ENCODE measurements around the gene OR8D1.
"Not testable (repeated sequence)": the region's sequence is repeated elsewhere in the genome, so short reads cannot be mapped to it uniquely, and the experiment has no call there.

Gene OR8D1

DNA sequence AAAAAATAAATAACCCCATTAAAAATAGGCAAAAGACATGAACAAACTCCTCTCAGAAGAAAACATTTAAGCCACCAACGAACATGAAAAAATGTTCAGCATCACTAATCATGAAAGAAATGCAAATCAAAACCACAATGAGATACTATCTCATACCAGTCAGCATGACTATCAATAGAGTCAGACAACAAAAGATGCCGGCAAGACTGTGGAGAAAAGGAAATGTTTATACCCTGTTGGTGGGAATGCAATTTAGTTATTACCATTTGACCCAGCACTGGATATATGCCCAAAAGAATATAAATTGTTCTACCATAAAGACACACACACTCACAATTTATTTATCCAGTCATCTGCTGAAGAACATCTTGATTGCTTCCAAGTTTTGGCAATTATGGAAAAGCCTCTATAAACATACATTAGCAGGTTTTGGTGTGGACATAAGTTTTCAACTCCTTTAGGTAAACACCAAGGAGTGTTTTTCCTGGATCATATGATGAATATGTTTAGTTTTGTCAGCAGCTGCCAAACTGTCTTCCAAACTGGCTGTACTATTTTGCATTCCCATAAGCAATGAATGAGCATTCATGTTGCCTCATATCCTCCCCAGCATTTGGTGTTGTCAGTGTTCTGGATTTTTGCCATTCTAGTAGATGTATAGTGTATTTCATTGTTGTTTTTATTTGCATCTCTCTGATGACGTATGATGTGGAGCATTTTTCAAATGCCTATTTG, 28.0 kb downstream of the OR8D1 start:
- no peak for DNase-seq (ENCODE audit: low read depth in 2 of 2)

DNA sequence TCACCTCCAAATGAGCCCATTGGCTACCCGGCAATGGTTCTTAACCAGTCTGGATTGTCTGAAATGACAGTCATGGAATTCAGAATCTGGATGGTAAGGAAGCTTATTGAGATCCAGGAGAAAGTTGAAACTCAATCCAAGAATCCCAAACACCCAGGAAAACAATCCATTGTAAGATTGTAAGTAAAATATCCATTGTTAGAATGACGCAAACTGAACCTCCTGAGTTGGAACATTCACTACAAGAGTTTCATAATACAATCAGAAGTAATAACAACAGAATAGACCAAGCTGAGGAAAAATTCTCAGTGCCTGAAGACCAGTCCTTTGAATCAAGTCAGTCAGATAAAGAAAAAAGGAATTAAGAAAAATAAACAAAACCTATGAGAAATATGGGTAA, 35.5 kb downstream of the OR8D1 start:
- DNase-seq (ENCODE audit: low read depth in 2 of 2) = no peak

DNA sequence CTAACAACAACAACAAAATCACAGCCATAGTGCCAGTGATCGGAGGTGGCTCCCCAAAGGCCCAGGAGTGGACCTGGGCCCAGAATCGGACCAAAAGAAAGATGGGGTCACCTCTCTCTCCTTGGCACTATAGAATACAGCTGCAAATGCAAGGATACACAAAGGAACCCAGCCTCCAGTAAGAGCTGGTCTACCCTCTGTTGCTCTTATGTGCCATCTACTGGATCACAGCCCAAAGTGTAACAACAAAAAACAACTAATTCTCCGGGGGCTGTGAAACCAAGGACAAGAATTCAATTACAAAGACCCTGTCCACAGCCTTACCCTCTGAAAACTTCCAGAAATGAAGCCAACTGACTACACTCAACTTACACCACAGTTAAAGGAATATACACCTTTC, 35.9 kb downstream of the OR8D1 start:
- no peak for DNase-seq (ENCODE audit: low read depth in 2 of 2)

DNA sequence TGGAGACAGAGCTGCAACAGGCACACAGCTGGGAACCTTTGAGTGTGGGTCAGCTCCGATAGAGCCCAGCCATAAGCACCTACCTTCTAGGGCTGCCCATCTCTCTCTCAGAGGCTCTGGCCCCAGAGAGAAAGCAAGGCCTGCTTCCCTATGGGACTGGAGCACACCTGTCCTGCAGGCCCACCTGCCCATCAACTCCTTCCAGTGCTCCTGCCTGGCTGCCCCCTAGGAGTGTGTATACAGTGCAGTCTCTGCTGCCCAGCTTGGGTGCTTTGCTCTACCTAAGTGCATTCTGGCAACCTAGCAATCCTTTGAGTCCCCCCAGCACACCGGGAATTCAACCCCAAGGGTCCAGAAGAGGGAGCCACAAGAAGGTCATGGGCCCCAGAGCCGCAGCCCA, 36.5 kb downstream of the OR8D1 start:
- DNase-seq (ENCODE audit: low read depth in 2 of 2) = no peak

DNA sequence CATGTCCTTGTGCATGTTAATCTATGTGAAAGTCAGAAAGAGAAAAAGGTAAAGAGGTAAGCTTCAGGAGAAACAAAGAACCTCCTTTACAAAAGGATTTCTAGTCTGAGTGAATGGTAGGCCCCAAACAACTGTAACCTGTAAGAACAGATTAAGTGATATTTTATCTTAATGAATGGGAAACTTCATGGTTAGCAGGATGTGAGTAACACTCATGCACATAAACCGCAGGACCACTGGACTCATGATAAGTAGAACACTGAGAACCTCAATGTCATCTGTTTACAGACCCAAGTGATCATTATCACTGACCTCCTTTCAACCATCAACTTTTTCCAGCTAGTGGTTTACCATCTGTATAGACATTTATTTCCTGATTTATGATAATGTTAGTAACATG, 37.7 kb downstream of the OR8D1 start:
- no peak for DNase-seq (ENCODE audit: low read depth in 2 of 2)

DNA sequence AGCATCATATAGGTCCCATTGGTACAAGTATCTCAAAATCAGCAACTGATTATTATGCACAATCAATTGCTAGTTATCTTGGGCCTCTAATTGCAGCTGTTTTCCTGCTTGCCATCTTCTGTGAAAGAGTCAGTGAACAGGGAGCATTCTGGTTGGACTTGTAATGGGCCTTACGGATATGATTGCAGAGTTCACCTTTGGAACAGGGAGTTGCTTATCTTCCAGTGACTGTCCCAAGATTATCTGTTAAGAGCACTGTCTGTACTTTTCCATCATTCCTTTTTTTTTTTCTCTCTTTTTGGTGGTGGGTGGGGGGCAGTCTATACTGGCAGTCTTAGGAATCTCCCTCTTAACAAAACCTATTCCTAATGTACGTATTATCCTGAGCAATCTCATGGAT, 39.7 kb downstream of the OR8D1 start:
- DNase-seq (ENCODE audit: low read depth in 2 of 2) = no peak

DNA sequence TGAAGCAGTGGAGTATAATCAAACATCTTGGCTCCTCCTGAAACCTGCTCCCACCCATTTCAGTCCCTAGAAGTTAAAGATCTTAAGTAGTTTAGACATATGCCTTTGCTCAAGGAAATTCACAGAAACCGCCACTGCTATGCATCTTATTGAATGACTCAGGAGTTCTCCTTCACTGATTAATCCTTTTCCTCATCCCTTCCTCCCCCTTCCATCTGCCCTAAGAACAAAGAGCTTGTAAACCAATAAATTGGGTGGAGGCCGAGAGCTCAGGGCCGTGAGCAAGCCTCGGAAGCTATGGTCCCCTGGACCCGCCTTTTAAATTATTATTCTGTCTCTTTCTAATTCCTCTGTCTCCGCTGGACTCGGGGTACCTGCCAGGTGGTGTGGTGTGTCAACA, 42.9 kb downstream of the OR8D1 start:
- DNase-seq (ENCODE audit: low read depth in 2 of 2) = not testable (repeated sequence)

DNA sequence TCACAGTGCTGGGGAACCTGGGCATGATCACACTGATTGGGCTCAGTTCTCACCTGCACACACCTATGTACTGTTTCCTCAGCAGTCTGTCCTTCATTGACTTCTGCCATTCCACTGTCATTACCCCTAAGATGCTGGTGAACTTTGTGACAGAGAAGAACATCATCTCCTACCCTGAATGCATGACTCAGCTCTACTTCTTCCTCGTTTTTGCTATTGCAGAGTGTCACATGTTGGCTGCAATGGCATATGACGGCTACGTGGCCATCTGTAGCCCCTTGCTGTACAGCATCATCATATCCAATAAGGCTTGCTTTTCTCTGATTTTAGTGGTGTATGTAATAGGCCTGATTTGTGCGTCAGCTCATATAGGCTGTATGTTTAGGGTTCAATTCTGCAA, 48.7 kb downstream of the OR8D1 start:
- DNase-seq (ENCODE audit: low read depth in 2 of 2) = not testable (repeated sequence)

DNA sequence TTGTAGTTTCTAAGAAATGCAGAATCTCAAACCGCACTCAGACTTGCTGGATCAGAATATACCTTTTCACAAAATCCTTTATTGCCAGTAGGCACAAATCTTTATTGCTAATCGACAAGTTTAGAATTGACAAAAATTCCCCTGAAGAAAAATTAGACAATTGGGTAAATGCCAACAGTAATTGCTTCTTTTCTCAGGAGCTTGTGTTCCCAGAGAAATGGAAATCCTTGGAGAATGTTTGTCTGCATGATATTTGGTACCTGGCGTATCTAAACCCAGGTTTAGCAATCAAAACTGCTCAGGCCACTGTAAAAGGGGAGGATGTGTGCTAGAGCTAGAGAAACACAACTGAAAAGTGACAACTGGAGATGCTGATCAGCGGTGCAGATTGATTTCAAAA, 57.7 kb downstream of the OR8D1 start, which contains the start of gene OR8G5:
Gene OR8G5 (plus strand): TSS at position 301 of the 400 bp plus-strand sequence. CDS start 8,556 bp downstream, outside the sequence.
- DNase-seq (ENCODE audit: low read depth in 2 of 2) = no peak
